Peyer's patch (tissue), 4 donors: ENCODE data around the gene GABRG3.

ENCODE experiments used
- POLR2A ChIP-seq, 2 donors: fragments of 450-650 bp; IDR thresholded peaks; one replicate each; pipeline ENCODE4 v1.5.1; 2017; ENCODE audit warnings: antibody characterized with exemption in 2 of 2, mild to moderate bottlenecking in 2 of 2, moderate library complexity in 2 of 2
- TF ChIP-seq, protein P1 (sequence below), 6 experiments: fragments of 450-650 bp in 4 of 6; fragments of 200-600 bp in 2 of 6; sonication (generic) in 1 of 6; IDR thresholded peaks; one replicate each; pipeline ENCODE4 v1.5.1; 2017 to 2019; ENCODE audit warnings: antibody characterized with exemption in 6 of 6, mild to moderate bottlenecking in 3 of 6, moderate library complexity in 1 of 6

DNA sequence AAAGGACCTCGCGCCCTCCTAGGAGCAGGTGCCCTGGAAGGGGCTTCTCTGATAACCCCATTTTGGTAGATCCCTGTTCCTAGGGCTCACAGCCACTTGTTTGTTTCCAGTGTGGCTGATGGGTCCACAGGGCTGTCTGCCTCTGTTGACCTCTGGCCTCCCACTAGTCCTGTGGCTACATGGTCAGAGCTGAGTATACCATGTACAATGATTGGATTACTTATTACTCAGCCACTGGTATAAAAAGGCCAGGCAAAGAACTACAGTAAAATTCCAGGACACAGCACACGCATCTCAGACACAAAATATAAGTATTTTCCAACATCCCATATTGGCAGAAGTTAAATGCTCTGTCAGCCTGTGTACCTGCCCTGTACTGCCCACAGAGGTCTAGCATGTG is 277.3 kb downstream of the GABRG3 start:
- TF ChIP-seq, protein P1, sequence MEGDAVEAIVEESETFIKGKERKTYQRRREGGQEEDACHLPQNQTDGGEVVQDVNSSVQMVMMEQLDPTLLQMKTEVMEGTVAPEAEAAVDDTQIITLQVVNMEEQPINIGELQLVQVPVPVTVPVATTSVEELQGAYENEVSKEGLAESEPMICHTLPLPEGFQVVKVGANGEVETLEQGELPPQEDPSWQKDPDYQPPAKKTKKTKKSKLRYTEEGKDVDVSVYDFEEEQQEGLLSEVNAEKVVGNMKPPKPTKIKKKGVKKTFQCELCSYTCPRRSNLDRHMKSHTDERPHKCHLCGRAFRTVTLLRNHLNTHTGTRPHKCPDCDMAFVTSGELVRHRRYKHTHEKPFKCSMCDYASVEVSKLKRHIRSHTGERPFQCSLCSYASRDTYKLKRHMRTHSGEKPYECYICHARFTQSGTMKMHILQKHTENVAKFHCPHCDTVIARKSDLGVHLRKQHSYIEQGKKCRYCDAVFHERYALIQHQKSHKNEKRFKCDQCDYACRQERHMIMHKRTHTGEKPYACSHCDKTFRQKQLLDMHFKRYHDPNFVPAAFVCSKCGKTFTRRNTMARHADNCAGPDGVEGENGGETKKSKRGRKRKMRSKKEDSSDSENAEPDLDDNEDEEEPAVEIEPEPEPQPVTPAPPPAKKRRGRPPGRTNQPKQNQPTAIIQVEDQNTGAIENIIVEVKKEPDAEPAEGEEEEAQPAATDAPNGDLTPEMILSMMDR (IDR thresholded peaks at IDR 0.05), result no peak
- TF ChIP-seq POLR2A (IDR thresholded peaks at IDR 0.05), result no peak
